ENCODE measurements around the gene MED12L. TPM values are rescaled to one million over a fixed set of nuclear protein-coding genes. Genes with fewer than 3 reads are reported as not detected.
A peak's percentile ranks its signal among the peaks of the same experiment; 100 is the strongest.

The MED12L gene
- total RNA-seq, 6 experiments from 2014 or later: 0.05 to 0.64 (median 0.13) TPM; not detected in 1

DNA sequence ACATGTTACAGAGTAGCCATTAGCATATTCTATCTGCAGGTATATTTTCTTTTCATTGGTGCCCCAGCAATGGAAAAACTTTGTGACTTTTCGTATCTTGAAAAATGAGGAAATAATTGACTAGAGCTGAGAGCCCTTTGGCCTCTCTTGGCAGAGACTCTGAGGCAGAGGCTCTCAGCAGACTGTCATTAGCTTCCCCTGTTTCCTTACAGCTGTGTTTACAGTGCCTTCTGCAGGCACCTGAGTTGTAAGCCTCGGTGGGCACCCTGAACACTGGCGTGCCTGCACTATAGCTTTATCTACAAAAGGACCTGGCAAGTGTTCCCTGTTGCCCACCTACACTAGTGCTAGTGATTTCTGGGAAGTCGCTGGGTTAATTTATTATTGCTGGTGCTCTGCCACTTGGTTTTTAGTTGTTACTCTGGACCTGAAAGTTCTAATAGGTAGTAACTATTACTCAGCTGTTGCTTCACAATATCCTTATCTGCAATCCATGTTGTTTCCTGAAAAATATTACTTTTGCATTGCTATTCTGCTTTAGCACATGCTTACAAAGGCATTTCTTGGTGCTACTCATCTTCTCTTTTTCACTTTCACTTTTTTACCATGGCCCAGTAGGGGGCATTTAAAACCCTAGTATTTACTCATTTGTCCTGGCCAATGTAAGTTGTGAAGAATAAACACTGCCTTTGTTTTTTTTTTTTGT is 125.4 kb downstream of the MED12L start:
- DNase-seq: no peak
- H3K9me3 Mint-ChIP-seq: no peaks in the 10 kb centered on the region
- peaks cover 20% of the 10 kb centered on the region for H3K4me1 Mint-ChIP-seq (ENCODE audit: low read depth)
- H3K4me3 Mint-ChIP-seq: no peak overlapping the region
- peak; percentile 54 for TF ChIP-seq CTCF (IDR thresholded peaks at IDR 0.05)
- no peaks in the 10 kb centered on the region; the same call in 1 of the 2 replicates for H3K27me3 Mint-ChIP-seq (ENCODE audit: insufficient read depth)
- no peak overlapping the region for H3K27ac Mint-ChIP-seq
- no peaks in the 10 kb centered on the region for H3K36me3 Mint-ChIP-seq (ENCODE audit: low read depth)

GRCh38 chr3:151213151-151213550 is 127.7 kb downstream of the MED12L start:
- Mint-ChIP-seq H3K27ac (no peak overlapping the region), H3K9me3 (no peaks in the 10 kb centered on the region), H3K36me3 (ENCODE audit: low read depth) (no peaks in the 10 kb centered on the region), H3K27me3 (ENCODE audit: insufficient read depth) (no peaks in the 10 kb centered on the region; the same call in 1 of the 2 replicates), H3K4me3 (no peak overlapping the region), H3K4me1 (ENCODE audit: low read depth) (peaks cover 43% of the 10 kb centered on the region)
- TF ChIP-seq CTCF (IDR thresholded peaks at IDR 0.05): no peak
- no peak for DNase-seq

DNA sequence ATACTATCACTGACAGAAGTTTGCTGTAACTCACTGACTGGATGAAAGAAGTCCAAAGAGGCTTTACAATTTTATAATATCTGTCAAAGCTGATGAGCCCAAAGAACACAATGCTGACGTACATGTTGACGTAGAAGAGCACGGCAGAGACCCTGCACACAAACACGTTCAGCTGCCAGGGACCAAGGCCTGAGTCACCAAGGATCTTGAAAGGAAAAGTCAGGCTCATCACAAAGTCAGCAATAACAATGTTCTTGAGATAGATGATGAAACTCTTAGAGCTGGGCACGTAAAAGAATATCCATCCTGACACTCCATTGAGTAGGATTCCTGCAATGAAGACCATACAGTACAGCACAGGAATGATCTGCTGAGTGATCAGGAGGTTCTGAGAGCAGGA is 128.4 kb downstream of the MED12L start:
- no peaks in the 10 kb centered on the region for H3K9me3 Mint-ChIP-seq
- H3K36me3 Mint-ChIP-seq (ENCODE audit: low read depth): no peaks in the 10 kb centered on the region
- H3K4me3 Mint-ChIP-seq: no peak overlapping the region
- no peak for DNase-seq
- no peak for TF ChIP-seq CTCF (IDR thresholded peaks at IDR 0.05)
- H3K4me1 Mint-ChIP-seq (ENCODE audit: low read depth): peaks cover 49% of the 10 kb centered on the region
- no peaks in the 10 kb centered on the region; the same call in 1 of the 2 replicates for H3K27me3 Mint-ChIP-seq (ENCODE audit: insufficient read depth)
- no peak overlapping the region for H3K27ac Mint-ChIP-seq

GRCh38 chr3:151214459-151214858 is 129.0 kb downstream of the MED12L start:
- Mint-ChIP-seq H3K9me3 (no peaks in the 10 kb centered on the region), H3K4me3 (no peak overlapping the region), H3K36me3 (ENCODE audit: low read depth) (no peaks in the 10 kb centered on the region), H3K4me1 (ENCODE audit: low read depth) (peaks cover 54% of the 10 kb centered on the region), H3K27me3 (ENCODE audit: insufficient read depth) (no peaks in the 10 kb centered on the region; the same call in 1 of the 2 replicates), H3K27ac (no peak overlapping the region)
- no peak for TF ChIP-seq CTCF (IDR thresholded peaks at IDR 0.05)
- no peak for DNase-seq

GRCh38 chr3:151216641-151217607 is 131.5 kb downstream of the MED12L start:
- peak overlapping the region; percentile 38; the same call in 1 of the 2 replicates for H3K27ac Mint-ChIP-seq
- peaks cover 44% of the 10 kb centered on the region for H3K4me1 Mint-ChIP-seq (ENCODE audit: low read depth)
- H3K27me3 Mint-ChIP-seq (ENCODE audit: insufficient read depth): no peaks in the 10 kb centered on the region; the same call in 1 of the 2 replicates
- no peak for TF ChIP-seq CTCF (IDR thresholded peaks at IDR 0.05)
- H3K36me3 Mint-ChIP-seq (ENCODE audit: low read depth): peaks cover 17% of the 10 kb centered on the region
- H3K9me3 Mint-ChIP-seq: peaks cover 16% of the 10 kb centered on the region
- peak overlapping the region; percentile 8; the same call in 1 of the 2 replicates for H3K4me3 Mint-ChIP-seq
- DNase-seq: peak; percentile 41
